SKM-1 (cell line): ENCODE data around the gene PLEKHA6.
A peak's percentile ranks its signal among the peaks of the same experiment; 100 is the strongest.

ENCODE experiments used
- DNase-seq: peaks from one replicate; lab custom pipeline; 2025; ENCODE audit not compliant: unreplicated experiment; lab: John Stamatoyannopoulos, UW

Gene PLEKHA6

DNA sequence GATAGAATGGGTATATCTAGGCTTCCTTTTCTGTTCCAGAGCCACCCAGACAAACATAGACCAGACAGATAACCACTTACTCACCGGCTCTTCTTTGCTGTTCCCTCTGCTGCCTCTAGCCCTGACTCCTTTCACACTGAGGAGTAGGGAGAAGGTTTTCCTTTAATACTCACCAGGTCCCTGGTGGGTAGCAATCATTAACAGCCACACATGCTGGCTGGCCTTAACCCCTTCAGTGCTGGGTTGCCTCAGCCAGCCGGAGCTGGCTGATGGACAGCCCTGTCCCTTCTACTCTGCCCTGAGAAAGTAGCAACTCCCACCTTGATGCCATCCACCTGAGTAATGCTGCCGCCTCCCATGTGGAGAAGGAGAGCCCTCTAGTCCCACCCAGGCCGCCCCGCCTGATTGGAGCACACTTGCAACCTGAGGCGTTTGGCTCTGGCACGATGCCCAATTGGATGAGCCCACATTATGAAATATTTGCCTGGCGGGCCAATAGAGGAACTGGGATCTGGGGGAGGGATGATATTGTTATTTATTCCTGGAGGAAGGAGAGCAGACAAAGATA, 71.6 kb downstream of the PLEKHA6 start:
- no peak for DNase-seq

- no peak for DNase-seq
Observed at GRCh38 chr1:204287466-204287891, 72.2 kb downstream of the PLEKHA6 start.

DNA sequence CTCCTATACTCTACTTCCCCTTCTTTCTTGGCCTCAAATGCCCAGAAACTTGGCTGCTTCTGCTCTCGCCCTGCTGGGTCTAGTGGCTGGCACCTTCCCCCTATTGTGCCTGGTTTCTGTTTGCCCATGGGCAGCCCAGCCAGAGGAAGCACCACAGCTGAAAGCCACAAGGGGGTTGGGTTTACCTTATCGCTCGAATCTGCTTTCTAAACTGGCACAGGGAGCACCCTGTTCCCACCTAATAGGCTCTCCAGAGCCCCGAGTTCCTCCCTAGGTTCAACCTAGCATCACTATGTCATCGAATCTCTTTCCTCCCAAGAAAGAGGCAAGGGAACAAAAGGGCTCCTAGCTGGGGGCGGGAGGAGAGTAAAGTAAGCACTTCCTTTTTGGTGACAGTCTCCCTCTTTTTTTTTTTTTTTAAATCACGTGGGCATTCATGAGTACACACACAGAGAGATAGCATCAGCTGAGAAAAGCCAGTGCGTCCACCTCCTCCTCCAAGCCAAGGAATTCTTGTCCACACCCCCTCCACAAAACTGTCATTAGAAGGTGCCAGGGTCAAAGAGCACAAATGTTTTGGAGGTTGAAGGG, 72.8 kb downstream of the PLEKHA6 start:
- peak; percentile 74 for DNase-seq

GRCh38 chr1:204286315-204286714, 73.4 kb downstream of the PLEKHA6 start:
- no peak for DNase-seq

DNA sequence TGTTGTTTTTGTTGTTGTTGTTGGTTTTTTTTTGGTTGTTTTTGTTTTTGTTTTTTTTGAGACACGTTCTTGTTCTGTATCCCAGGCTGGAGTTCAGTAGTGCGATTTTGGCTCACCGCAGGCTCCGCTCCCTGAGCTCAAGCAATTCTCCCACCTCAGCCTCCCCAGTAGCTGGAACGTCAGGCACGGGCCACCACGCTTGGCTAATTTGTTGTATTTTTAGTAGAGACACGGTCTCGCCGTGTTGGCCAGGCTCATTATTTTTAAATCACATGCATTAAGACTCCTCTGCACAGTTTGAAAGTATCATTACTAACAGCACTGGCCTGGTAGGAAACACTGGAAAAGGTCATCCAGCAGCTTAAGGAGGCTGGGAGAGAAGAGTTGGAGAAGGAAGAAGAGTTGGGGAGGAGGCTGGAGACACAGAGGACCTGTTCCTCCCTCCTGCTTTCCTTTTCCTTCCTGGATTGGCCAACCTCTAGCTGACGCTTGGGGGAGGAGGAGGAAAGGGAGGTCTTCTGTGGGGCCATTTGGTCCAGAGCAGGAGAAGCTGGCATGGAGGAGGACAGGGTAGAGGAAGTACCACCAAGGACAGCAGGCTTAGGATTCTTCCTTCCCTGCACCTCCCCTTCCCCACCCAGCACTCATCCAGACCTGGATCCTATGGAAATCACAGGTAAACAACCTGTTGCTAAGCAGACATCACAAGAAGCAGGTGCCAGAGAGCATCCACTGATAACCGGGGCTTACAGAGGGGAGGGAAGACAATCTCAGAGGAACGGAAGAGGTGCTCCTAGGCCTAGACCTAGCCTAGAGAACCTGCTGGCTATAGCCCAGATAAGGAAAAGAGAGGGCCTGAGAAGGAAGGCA, 74.1 kb downstream of the PLEKHA6 start:
- no peak for DNase-seq

DNA sequence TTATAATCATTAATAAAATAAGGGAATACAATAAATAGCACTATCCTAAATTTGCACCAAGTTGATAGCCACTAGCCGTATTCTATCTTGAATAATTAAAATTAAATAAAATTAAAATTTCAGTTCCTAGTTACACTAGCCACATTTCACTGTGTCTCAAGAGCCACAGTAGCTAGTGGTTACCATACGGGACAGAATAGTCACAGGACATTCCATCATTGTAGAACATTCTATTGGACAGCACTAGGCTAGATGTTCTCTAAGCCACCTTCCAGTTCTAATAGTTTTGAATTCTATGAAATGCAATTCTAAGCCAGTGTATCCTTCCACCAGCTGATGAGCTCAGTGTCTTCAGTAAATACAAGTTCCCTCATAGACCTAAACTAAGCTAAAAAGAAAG, 74.8 kb downstream of the PLEKHA6 start:
- no peak for DNase-seq

DNA sequence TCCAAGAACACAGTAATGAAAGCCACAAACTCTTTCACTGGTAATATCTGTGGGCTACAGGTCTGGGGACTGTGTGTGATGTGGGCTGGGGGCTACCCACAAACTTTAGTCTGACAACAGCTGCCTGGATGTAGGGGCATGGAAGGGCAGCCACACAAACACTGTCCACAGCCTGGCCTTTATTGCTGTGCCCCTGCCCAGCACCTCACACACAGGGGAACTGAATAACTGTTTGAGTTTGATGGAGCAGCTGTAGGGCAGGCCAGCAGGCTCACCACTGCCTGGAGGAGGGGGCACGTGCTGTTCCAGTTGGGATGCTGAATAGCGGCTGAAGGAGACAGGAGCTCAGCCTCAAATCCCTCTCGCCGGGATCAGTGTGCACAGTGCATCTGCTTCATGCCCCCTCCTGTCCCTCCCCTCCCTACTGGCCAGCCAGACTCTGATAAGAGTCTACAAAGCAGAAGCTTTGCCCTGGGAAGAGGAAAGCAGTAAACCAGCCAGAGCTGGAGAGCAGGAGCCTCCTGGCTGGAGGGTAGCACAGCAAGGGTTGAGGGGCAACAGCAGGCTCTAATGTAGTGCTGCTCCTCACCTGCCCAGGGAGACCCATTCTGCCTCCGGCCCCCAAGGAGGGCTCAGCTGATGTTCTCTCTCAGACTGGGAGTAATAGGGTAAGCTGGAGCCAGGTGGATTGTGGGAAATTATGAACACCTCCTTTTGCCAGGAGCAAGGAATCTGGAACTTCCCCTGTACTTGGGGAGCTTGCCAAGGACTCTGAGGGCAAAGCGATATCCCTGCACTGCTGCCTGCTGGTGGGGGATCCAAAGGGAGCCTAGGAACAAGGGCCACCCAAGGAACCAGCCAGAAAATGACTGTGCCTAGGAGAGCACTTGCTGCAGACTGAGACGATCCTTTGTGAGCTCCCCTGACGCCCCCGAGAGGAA, 75.7 kb downstream of the PLEKHA6 start:
- DNase-seq, result no peak

DNA sequence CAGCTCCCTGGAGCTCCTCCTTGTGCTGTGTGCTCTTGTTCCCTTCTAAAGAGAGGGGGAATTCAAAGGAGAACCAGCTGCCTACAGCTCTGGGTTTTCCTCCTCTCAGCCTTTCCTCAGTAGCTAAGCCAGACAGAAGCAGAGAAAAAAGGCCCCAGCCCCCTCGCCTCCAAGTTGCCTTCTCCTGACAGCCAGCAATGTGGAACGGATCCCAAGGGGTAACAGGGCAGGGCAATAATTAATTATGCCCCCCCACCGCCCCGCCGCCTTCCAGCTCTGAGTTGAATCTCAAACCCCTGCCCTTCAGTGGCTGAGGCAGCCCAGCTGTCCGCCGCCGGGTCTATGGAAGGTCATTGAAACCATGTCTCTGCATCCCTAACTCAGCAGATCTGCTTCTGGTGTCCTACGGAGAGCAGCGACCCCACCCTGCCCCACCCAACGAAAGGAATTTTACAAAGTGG, 76.9 kb downstream of the PLEKHA6 start:
- DNase-seq, result no peak

GRCh38 chr1:204280099-204280961, 79.4 kb downstream of the PLEKHA6 start:
- DNase-seq, result no peak

DNA sequence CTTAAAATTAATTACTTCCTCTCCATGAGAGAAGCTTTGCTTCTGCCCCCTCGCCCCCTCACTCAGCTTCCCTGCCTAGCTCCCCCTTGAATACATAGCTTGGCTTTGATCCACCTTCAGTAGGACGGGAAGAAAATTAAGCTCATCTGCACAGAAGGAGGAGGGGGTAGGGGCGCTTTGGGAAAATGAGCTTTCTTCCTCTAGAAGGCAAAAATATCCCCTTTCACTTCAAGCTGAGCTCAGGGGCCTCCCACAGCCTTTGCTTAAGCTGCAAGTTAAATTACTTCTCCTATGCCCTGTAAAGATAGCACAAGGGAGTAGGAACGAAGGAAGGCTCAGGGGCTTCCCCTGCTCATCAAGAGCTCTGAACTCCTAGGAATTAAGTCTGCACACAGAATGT, 80.8 kb downstream of the PLEKHA6 start:
- DNase-seq, result no peak

GRCh38 chr1:204278251-204278650, 81.5 kb downstream of the PLEKHA6 start:
- no peak for DNase-seq

DNA sequence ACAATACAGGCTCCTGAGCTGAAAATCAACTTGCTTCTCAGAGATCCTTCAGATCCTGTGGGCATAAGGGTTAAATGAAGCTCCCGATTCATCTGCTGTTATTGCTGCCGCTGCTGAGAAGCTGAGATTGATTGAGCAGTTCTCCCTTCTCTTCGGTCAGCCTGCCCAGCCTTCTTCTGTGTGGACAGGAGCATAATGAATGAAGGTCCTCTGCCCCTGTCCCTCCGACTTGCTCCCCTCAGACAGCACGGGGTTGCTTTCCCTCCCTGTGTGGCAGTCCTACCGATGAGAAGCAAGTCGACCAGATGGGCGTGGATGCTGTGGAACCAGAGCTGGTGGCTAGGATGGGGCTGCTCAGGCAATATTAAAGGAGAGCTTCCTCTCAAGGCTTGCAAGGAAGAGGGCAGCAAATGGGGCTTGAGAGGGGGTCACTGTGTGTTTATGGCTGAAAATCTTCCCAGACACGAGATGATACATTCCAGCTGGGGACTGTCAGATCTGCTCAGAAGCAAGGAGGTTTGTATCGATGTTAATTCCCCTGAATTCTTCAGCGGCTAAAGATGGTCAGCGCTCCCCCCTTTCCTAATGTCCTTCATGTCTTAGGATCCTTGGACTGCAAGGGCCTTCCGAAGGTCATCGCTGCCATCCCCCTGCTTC, 82.0 kb downstream of the PLEKHA6 start:
- no peak for DNase-seq

- no peak for DNase-seq
Observed at GRCh38 chr1:204275695-204276370, 83.9 kb downstream of the PLEKHA6 start.

DNA sequence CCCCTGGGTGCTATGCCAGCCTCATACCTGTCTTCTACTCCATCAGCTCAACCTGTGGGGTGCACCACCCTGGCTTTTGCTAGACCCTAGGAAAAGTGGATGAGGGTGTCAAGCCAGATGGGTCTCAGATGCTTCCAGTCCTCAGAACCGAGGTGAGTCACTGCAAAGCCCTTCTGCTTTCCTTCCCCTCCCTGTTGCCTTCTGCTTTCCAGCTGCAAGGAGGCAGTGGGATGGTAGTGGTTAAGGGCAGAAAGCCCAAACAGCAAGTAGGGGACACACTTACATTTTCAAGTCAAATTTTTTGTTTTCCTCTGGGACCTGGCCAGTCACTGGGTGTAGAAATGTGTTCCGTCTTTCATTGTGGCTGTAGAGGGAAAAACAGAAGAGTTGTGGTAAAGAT, 85.3 kb downstream of the PLEKHA6 start:
- no peak for DNase-seq

DNA sequence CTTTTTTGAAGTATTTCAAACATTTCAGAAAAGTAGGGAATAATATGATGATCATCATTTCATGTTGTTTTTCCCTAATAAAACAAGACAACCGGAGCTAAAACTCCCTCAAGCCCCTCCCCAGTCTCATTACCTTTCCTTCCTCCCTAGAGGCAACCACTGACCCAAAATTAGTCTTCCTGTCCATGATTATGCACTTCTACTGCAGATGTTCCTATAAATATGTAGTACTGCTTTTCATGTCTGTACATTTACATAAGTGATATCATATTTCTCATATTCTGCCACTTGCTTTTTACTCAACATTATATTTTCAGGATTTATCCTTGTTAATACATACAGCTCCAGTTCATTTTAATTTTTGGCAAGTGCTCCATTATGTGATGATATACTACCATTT, 87.2 kb downstream of the PLEKHA6 start:
- no peak for DNase-seq

DNA sequence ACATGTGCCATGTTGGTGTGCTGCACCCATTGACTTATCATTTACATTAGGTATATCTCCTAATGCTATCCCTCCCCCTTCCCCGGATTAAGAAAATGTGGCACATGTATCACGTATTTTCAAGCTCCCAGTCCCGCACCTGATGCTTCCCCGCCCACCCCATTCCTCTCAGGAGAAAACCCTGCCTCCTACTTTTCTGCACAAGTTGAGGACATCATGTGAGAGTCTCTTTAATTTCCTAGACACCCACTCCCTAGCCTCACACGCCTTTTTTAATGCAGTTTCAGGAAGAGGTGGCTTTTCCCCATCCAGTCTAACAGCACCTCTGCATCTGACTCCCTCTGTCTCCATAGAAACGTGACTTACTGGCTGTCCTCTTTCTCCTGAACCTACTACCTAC, 87.8 kb downstream of the PLEKHA6 start:
- DNase-seq, result no peak

DNA sequence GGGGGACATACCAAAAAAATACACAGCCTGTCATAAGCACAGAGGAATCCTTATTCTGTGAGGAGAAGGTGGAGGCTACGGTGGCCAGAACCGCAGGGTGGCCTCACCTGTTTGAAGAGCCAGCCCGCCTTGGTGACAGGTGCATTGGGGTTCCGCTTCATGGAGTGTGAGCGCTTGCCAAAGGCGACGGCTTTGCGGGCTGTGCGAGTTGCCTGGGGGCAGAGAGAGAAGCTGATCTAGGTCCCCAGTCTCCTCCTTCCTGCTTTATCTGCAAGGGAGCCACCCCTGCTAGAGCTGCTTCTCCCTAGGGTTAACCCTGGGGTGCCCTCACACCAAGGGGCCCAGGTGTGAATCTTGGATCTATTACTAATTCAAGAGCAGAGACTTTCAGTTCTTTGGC, 91.6 kb downstream of the PLEKHA6 start:
- no peak for DNase-seq

GRCh38 chr1:204267191-204267601, 92.5 kb downstream of the PLEKHA6 start:
- DNase-seq, result no peak

DNA sequence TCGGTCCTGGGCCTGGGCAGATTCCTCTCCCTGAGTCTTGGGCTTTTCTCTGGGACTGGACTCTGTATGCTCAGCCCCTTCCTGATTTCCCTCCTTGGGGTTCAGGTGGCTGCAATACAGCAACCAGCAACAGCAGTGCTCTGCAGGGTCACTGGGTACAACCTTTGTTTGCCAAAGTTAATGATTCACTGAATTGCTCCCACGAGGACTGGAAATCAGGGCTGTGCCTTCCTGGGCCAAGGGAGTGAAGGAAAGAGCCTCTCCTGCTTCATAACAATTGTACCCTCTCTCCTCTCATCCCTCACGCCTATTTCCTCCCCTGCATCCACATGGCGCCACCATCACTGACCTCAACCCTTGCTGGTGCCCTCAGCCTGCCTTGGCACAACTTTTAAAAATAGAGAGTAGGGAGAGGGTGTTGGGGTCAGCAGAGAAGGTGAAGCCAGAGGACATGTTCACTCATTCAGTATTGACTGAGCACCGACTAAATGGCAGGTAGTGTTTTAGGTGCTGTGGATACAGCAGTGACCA, 93.2 kb downstream of the PLEKHA6 start:
- DNase-seq, result no peak
